ENCODE results near the gene OR7A10.
"Not testable (repeated sequence)": the region's sequence is repeated elsewhere in the genome, so short reads cannot be mapped to it uniquely, and the experiment has no call there.

OR7A10 gene

DNA sequence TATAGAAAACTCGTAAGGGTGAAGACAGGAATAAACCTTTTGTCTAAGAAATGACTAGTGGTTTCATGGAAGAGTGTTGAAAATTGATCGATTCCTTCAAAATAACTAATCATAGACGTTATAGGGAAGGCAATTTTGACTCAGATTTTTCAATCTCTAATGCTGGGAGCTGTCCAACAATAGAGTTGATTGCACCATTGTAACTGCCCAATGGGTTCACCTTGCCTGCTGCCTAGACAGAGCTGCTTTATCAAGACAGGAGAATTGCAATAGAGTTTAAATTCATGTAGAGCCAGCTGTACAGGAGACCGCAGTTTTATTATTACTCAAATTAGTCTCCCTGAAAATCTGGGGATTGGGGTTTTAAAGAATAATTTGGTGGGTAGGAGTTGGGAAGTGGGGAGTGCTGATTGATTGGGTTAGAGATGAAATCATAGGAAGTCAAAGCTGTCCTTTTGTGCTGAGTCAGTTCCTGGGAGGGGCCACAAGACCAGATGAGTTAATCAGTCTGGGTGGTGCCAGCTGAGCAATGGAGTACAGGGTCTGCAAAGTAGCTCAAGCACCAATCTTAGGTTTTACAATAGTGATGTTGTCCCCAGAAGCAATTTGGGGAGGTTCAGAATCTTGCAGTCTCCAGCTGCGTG, 53.5 kb downstream of the OR7A10 start:
- DNase-seq (ENCODE audit: low read depth) = no peak

- DNase-seq (ENCODE audit: low read depth) = not testable (repeated sequence)
Measured at GRCh38 chr19:14792250-14792649, 56.5 kb downstream of the OR7A10 start.
